Tibial nerve (tissue), 4 donors: ENCODE data around the gene ADRA1B. TPM values are rescaled to one million over a fixed set of nuclear protein-coding genes. Genes with fewer than 3 reads are reported as not detected.

Experiments used
- DNase-seq, 2 donors: peaks; one replicate each; pipeline ENCODE4 v3.0.0-alpha.2; 2019; ENCODE audit warnings: low spot score in 2 of 2
- H3K27ac ChIP-seq, 4 donors: fragments of 200-600 bp; sonication (generic) in 3 of 4; one replicate each; pipeline ENCODE4 v1.5.1; 2017 to 2019; ENCODE audit warnings: mild to moderate bottlenecking in 1 of 4
- H3K27me3 ChIP-seq, 2 donors: fragments of 200-600 bp; sonication (generic) in 1 of 2; one replicate each; pipeline versions ENCODE4 v1.5.1 to v1.6.0; 2017 to 2019
- H3K36me3 ChIP-seq, 3 donors: fragments of 200-600 bp; sonication (generic); one replicate each; pipeline ENCODE4 v1.5.1; 2018 to 2019
- H3K4me1 ChIP-seq, 4 donors: fragments of 200-600 bp; sonication (generic) in 3 of 4; one replicate each; pipeline ENCODE4 v1.5.1; 2017 to 2019
- H3K4me3 ChIP-seq, 4 donors: fragments of 200-600 bp; sonication (generic) in 3 of 4; one replicate each; pipeline ENCODE4 v1.5.1; 2017 to 2019; ENCODE audit warnings: mild to moderate bottlenecking in 1 of 4, moderate library complexity in 1 of 4
- H3K9me3 ChIP-seq, 4 donors: fragments of 200-600 bp; sonication (generic) in 3 of 4; one replicate each; pipeline ENCODE4 v1.5.1; 2017 to 2019
- EP300 ChIP-seq, 2 donors: sonication (generic); formaldehyde crosslinking; IDR thresholded peaks; one replicate each; pipeline ENCODE4 v1.6.1; 2017; ENCODE audit warnings: antibody characterized with exemption in 2 of 2, mild to moderate bottlenecking in 1 of 2
- POLR2A ChIP-seq, 2 donors: fragments of 450-650 bp; IDR thresholded peaks; one replicate each; pipeline ENCODE4 v1.6.1; 2017; ENCODE audit warnings: antibody characterized with exemption in 2 of 2, mild to moderate bottlenecking in 2 of 2, moderate library complexity in 2 of 2
- WGBS, 2 donors: methylation state at CpG; one replicate each; pipeline ENCODE4 v1.1.5; 2018; 5-methylcytosine and 5-hydroxymethylcytosine counted together
- total RNA-seq, 4 donors: library from RNA; depleted of rRNA; stranded (reverse); fragments of >200 nt; gene quantifications; one replicate each; pipeline ENCODE4 v1.1.0, GENCODE V29; 2016
- TF ChIP-seq, protein P1 (sequence below), 5 experiments: fragments of 200-600 bp in 3 of 5; fragments of 450-650 bp in 2 of 5; sonication (generic) in 3 of 5; IDR thresholded peaks; one replicate each; pipeline ENCODE4 v1.5.1; 2016 to 2019; ENCODE audit warnings: antibody characterized with exemption in 5 of 5, mild to moderate bottlenecking in 3 of 5, moderate library complexity in 2 of 5

Gene ADRA1B
- total RNA-seq, 4 donors from 2014 or later, result 3.6 to 6.9 (median 6.2) TPM

DNA sequence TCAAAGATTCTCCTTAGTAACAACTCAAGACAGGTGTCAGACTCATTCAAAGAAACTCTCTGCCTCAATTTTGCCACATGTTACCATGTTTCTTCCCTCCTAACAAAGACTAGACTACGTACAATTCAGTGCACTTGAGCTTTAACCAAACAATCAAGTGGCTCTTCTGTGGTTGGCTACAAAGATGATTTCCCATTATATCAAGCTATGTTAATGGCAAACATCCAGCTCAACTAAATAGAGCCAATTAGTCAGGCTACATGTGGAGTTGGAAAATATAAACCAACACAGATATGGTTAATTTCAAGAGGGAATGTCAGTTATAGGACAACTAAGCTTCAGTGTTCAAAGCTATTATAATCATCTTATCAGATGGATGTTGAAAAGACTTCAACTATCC lies 29.2 kb upstream of the ADRA1B start:
- no peaks in the 10 kb centered on the region for H3K36me3 ChIP-seq

DNA sequence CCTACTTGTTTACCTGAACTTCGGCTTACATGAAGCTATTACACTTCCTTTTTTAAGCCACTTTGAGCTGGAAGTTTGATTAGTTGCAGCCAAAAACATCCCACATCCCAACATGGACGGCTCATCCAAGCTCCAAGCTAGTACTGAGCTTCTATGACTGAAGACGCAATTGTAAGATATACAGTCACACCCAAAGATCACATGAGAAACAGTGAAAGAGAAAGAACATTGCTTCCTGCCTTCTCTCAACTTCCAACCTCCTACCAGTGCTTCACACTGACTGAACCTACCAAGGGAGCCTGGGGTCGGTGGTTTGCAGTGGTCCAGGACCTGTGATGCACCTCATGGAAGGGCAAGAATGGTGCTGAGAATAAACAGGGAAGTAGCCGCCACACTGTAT lies 27.4 kb upstream of the ADRA1B start:
- H3K4me1 ChIP-seq, result no peaks in the 10 kb centered on the region
- WGBS, 2 donors, result 90% methylated on average over 5 of the region's 5 CpGs
- no peak overlapping the region for H3K27ac ChIP-seq
- DNase-seq, result no peak
- no peaks in the 10 kb centered on the region for H3K27me3 ChIP-seq
- H3K36me3 ChIP-seq, result no peaks in the 10 kb centered on the region
- TF ChIP-seq POLR2A (IDR thresholded peaks at IDR 0.05), result no peak
- TF ChIP-seq, protein P1, sequence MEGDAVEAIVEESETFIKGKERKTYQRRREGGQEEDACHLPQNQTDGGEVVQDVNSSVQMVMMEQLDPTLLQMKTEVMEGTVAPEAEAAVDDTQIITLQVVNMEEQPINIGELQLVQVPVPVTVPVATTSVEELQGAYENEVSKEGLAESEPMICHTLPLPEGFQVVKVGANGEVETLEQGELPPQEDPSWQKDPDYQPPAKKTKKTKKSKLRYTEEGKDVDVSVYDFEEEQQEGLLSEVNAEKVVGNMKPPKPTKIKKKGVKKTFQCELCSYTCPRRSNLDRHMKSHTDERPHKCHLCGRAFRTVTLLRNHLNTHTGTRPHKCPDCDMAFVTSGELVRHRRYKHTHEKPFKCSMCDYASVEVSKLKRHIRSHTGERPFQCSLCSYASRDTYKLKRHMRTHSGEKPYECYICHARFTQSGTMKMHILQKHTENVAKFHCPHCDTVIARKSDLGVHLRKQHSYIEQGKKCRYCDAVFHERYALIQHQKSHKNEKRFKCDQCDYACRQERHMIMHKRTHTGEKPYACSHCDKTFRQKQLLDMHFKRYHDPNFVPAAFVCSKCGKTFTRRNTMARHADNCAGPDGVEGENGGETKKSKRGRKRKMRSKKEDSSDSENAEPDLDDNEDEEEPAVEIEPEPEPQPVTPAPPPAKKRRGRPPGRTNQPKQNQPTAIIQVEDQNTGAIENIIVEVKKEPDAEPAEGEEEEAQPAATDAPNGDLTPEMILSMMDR (IDR thresholded peaks at IDR 0.05), result no peak
- no peak overlapping the region for H3K4me3 ChIP-seq
- H3K9me3 ChIP-seq, result no peaks in the 10 kb centered on the region

More for the DNA sequence above, 29.2 kb upstream of the ADRA1B start:
- Histone ChIP-seq H3K27me3 (no peaks in the 10 kb centered on the region), H3K27ac (no peak overlapping the region), H3K4me3 (no peak overlapping the region), H3K9me3 (no peaks in the 10 kb centered on the region), H3K4me1 (no peaks in the 10 kb centered on the region)
- WGBS, 2 donors, result 64 to 78% methylated on average over 1 of the region's 1 CpG
- TF ChIP-seq, protein P1 (IDR thresholded peaks at IDR 0.05), result no peak
- TF ChIP-seq EP300 (IDR thresholded peaks at IDR 0.05) (no peak), POLR2A (IDR thresholded peaks at IDR 0.05) (no peak)
- DNase-seq, result no peak

DNA sequence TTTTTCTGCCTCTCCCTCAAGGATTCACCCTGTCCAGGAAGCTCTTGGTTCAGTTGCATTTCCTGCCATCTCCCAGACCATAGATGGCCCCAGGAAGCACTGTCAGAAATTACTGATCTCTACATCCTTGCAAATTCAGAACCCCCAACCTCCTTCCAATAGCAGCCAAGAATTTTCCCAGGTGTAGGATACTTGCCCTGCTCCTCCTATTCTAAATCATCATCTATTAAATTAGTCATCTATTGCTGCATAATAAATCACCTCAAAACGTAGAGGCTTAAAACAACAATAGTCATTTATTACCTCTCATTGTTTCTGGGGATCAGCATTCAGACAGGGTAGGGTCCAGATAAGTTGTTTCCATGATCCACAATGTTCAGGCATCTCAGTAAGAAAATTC lies 26.1 kb upstream of the ADRA1B start:
- DNase-seq, result no peak
- H3K36me3 ChIP-seq, result no peaks in the 10 kb centered on the region

DNA sequence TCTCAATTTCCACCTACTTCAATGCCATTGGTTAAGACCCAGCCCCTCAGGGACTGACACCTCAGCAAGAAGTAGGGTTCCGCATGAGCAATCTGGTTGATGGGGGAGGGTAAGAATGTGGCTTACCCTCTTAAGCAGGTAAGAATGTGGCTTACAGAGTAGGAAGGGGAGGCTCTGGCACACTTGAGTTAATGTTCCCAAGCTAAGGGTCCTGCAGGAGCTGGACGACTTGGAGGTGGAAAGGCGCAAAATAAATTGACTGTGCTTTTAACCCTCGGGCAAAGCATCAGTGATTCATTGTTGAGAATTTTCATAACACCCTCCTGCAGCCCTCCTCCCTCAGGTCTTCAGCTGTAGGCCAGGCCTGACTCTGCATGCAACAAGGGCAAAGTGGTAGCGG lies 24.9 kb upstream of the ADRA1B start:
- 74 to 85% methylated on average over 5 of the region's 5 CpGs for whole genome bisulfite sequencing, 2 donors
- Histone ChIP-seq H3K9me3 (no peaks in the 10 kb centered on the region), H3K4me1 (no peaks in the 10 kb centered on the region), H3K36me3 (no peaks in the 10 kb centered on the region), H3K27me3 (no peaks in the 10 kb centered on the region), H3K4me3 (no peak overlapping the region), H3K27ac (no peak overlapping the region)
- TF ChIP-seq, protein P1 (IDR thresholded peaks at IDR 0.05), result no peak
- TF ChIP-seq EP300 (IDR thresholded peaks at IDR 0.05) (no peak), POLR2A (IDR thresholded peaks at IDR 0.05) (no peak)
- DNase-seq, result no peak

More for the DNA sequence above, 26.1 kb upstream of the ADRA1B start:
- Histone ChIP-seq H3K27me3 (no peaks in the 10 kb centered on the region), H3K9me3 (no peaks in the 10 kb centered on the region), H3K27ac (no peak overlapping the region), H3K4me3 (no peak overlapping the region), H3K4me1 (no peaks in the 10 kb centered on the region)
- TF ChIP-seq EP300 (IDR thresholded peaks at IDR 0.05) (no peak), POLR2A (IDR thresholded peaks at IDR 0.05) (no peak)
- TF ChIP-seq, protein P1 (IDR thresholded peaks at IDR 0.05), result no peak
- WGBS, 2 donors, result 11 to 53% methylated on average over 1 of the region's 1 CpG

DNA sequence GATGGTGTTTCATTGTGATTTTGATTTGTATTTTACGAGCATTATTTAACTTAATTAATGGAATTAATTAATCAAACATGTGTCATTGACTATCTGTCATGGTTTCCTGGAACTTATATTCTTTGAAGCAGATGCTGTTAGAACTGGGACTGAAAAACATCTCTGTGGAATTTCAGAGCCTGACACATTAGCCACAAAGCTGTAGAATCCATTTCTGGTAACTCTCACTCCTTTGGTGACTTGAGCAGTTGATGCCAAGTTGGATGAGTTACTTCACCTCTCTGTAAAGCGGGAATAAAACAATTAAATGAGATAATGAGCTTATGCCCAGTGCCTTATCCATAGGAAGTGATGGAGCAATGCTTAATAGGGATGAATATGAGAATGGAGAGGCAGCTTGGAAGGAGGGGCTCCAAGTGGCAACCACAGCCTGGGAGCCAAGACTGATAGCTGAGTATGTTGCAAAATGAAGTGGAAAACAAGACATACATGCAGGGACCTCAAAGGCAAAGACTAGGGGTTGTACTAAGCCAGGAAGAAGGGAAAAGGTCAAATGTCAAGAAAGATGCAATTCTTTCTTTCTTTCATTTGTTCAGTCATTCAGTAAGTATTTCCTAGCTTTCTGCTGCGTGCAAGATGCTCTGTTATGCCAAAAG lies 23.1 kb upstream of the ADRA1B start:
- 87 to 90% methylated on average over 3 of the region's 3 CpGs for WGBS, 2 donors
- TF ChIP-seq, protein P1 (IDR thresholded peaks at IDR 0.05), result no peak
- no peak for TF ChIP-seq EP300 (IDR thresholded peaks at IDR 0.05)
- TF ChIP-seq POLR2A (IDR thresholded peaks at IDR 0.05), result no peak
- Histone ChIP-seq H3K27me3 (no peaks in the 10 kb centered on the region), H3K36me3 (no peaks in the 10 kb centered on the region), H3K4me3 (no peak overlapping the region), H3K27ac (no peak overlapping the region), H3K9me3 (no peaks in the 10 kb centered on the region), H3K4me1 (no peaks in the 10 kb centered on the region)
- DNase-seq, result no peak
